Activated CD4-positive, alpha-beta T cell treated with anti-CD3 and anti-CD28 coated beads, Interleukin-2, Interleukin-4, amounts not matched to agents 100 ng/mL and 50 ng/mL, durations not matched to agents 16 hours and 8 hours (primary cell): ENCODE measurements around the gene LMBR1.
"Not testable (repeated sequence)": the region's sequence is repeated elsewhere in the genome, so short reads cannot be mapped to it uniquely, and the experiment has no call there.

ENCODE experiments used
- DNase-seq: peaks from one replicate; pipeline ENCODE4 v3.0.0-alpha.2; 2020; ENCODE audit warnings: low spot score

The LMBR1 gene

DNA sequence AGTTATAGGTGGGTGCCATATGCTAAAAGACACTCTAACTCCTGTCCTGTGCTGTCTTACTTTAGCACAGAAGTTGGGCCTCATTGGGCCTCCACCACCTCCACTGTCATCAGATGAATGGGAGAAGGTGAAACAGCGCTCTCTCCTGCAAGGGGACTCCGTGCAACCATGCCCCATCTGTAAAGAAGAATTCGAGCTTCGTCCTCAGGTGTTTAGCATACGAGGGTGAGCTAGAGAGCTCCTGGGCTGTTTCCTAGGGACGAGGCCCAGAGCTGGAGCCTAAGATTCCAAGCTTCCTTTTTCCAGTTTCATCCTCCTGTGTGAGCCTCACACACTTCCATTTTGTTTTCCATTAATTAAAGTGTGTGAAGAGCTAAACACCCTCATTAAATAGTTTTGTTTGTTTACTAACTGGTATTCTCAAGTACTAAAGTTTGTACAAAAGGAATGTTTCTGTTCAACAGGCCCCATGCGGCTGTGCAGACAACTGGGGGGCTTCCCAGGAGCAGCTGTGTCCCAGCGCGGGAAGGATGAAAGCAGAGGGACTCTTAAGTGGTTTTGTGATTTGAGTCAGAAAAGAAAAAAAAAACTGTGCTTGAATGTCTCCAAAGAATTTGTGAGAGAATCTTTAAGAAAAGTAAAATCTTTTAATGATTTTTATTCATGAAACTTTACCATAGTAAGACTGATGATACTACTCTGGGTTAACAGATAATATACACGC lies 238.3 kb downstream of the LMBR1 start:
- DNase-seq: no peak

DNA sequence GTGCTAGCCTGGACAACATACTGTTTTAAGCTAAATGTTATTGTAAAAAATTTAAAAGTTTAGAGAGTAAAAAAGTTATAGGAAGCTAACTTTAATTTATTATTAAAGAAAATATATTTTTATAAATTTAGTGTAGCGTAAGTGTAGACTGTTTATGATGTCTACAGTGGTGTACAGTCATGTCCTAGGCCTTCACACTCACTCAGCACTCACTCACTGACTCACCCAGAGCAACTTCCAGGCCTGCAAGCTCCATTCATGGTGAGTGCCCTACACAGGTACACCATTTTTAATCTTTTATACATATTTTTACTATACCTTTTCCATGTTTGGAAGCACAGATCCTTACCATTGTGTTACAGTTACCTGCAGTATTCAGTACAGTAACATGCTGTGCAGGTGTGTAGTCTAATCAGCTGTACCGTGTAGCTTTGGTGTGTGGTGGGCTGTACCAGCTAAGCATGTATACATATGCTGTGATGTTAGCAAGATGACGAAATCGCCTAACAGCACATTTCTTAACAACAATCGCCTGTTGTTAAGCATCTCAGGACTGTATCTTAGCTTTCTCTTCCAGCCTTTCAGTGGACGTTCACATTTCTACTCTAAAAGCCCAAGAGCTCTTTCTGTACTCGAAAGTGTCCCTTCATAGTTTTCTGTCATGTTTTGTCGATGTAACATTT lies 240.0 kb downstream of the LMBR1 start:
- DNase-seq: no peak

DNA sequence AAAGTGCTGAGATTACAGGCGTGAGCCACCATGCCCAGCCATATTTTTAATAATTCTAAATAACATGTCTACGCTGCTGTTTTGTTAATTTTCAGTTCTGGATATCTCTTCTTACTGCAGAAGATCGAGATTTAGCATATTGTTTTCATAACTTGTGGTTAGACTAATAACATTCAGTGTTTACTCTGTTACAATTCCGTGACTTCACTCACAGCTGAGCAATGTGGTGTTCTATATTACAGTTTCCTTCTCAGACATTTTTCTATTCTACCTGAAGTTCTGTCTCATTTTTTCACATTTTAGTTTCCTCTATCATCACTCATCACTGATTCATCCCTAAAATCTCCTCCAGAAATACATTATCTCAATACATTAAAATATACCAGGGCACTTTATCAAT lies 241.5 kb downstream of the LMBR1 start:
- DNase-seq: no peak

DNA sequence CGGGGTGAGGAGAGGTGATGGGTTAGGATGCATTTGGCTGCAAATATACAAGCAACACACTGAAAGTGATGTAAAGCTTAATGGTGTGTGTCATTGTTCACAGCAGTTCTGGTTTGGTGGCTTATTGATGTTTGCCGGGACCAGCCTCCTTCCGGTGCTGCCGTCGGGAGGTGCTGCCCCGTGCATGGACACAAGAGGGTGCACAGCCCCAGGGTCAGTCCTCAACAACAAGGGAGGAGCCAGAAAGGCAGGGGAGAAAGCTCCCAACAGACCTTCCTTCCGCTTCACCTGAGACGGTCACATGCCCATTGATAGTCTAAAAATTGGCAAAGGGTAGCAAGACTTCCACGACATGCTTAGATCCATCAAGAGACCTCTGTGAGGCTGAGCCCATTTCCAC lies 242.9 kb downstream of the LMBR1 start:
- peak; percentile 19 for DNase-seq

DNA sequence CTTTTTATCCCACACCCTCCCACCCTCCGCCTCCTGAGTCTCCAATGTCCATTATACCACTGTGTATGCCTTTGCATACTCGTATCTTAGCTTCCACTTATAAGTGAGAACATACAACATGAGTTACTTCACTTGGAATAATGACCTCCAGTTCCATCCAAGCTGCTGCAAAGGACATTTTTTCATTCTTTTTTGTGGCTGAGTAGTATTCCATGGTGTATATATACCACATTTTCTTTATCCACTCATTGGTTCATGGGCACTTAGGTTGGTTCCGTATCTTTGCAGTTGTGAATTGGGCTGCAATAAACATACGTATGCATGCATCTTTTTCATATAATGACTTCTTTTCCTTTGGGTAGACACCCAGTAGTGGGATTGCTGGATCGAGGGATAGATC lies 245.7 kb downstream of the LMBR1 start:
- DNase-seq: not testable (repeated sequence)

DNA sequence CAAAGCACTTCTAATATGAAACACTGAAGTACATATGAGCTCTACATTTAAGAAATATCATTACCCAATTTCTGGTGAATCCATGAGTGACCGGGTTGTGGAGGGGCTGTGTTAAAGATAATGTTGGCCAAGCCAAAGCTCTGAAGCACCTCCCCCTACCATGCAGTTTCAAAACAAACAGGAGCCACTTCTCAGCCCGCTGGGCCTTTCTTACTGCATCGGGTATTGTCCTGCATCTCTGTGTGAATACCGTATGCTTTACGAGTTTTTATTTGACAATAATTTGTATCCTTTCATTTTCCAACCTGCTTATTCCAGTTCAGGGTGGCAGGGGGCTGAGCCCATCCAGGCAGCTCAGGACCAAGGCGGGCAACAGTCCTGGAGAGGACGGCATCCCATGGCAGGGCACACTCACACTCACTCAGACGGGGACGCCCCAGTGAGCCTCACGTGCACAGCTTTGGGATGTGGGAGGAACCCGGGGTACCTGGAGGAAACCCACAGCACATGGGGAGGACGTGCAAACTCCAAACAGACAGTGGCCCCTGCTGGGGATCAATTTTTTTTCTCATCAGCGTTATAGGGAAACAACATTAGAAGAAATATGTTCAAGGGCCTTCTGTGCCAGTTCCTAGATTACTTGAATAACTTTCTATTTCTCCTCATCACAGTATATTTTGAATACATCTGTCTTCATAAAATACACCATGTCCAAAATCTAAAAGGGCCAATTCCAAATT lies 250.5 kb downstream of the LMBR1 start:
- DNase-seq: no peak

DNA sequence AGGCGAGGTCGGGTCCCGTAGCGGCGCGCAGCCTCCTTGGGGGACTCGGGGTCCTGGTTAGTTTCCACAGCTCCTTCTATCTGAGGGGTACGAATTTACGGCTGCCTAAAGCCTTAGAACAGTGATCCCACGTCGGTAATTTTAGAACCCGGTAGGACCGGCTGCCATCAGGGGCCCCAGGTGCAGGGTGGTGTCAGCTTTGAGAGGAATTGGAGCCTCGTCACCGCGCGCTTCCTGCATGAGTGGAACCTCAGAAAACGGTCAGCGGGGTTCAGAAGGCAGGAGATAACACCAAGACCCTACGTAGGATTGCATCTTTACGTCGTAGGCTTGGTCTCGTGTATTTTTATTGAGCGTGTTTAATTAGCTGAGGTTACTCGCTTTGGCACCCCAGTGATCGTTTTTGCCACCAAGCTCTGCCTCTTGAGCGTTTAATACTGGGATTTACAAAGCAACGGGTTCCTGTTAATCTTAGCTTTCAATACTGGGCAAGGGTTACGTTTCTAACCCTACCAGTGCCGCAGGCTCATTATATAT lies 252.0 kb downstream of the LMBR1 start:
- peak; percentile 61 for DNase-seq

DNA sequence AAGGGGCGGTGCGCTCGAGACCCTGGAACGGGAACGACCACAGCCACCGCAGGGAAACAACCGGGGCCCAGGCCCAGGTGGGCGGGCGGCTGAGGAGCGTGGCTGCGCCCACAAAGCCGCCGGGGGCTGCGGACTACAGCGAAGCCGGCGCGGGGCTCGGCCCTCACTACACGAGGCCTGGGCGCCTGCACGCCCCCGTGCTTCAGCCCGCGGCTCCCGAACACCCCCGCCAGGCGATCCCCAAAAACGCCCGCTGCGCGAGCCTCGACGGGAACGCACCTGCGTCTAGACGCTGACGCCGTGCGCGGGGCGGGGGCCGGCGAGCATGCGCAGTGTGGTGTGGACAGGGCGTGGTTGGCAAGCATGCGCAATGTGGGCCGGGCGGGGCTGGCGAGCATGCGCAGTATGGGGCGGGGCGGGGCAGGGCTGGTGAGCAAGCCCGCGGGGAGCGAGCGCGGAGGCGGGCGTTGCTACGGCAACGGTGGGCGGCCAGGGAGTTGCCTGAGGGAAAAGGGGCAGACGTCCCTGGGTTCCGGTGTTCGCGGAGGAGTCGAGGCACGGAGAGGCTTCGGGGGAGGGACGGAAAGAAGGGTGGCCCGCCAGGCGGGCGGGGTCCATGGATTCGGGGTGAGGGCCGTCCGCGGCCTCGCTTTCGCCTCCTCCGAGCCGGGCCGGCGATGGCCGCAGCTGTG lies 252.6 kb downstream of the LMBR1 start, which contains the start of gene RNF32:
Gene RNF32 (plus strand): TSS at position 518 of the 692 bp plus-strand sequence. CDS start 3,104 bp downstream, outside the sequence.
- DNase-seq: peak; percentile 99

DNA sequence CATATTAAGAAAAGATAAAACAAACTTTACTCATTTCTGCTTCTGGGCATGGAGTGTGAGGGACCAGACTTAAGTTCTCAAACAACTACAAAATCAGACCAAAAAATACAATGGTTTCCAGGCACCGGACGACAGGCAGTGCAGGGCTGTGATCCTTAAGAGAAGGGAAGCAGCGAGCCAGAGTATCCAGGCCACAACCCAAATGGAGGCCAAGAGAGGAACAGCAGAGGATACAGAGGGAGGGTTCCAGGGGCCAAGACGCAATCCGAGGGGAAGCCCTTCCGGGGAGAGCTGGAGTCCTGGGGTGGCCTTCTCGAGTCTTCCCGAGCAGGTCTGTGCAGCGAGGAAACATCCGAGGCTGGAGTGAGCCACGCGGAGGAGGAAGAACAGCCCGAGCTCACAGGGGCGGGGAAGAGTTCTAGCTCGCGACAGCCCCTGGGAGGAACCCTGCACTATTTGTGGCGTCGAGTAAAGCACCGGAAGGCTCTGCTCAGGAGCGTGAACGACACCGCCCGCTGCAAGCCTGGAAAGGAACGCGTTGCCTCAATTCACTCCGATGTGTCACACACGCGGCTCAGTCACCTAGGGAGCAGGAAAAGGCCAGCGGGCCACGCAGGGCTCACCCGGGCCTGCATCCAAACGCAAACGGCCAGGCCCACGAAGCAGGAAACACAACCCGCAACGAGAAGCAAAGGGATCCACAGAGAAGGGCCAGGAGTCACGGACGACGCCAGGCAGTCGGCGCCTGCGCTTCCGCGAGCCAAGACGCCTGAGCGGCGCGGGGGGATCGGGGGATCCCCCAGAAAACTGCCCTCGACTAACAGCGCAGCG lies 253.3 kb downstream of the LMBR1 start:
- DNase-seq: no peak

DNA sequence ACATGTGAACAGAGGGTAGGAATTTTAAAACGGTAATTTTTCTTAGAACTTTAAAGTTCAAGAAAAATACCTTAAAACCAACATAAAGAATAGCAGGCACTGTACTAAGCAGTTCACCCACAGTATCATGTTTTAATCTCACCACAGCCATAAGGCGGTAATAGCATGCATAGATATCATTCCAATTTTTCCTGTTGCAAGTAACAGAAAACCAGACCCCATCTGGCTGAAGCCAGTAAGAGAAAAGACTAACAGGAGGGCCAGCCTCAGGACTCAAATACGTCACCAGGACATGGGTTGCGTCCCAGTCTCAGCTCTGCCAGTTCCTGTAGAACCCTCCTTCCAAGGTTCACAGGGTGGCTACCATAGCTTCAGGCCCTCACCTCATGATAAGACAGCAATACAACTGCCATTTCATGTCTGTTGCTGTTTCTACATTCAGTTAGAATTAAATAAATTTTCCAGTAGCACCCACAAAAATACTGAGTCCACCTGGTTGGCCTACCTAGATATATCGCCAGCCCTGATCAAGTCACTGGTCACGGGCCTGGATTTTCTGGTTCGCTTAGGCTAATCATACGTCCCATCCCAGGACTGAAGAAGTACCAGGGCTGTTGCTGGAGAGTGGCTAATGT lies 254.4 kb downstream of the LMBR1 start:
- DNase-seq: no peak

DNA sequence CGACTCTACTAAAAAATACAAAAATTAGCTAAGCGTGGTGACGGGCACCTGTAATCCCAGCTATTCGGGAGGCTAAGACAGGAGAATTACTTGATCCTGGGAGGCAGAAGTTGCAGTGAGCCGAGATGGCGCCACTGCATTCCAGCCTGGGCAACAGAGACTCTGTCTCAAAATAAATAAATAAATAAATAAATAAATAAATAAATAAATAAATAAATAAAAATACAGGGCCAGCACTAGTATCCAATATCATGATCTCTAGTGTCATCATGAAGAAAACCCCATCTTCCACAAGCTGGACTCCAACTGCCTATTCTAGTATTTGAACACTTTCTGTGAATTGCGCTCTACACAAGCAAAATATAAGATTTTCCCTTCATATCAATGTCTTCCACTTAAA lies 255.9 kb downstream of the LMBR1 start:
- DNase-seq: not testable (repeated sequence)

DNA sequence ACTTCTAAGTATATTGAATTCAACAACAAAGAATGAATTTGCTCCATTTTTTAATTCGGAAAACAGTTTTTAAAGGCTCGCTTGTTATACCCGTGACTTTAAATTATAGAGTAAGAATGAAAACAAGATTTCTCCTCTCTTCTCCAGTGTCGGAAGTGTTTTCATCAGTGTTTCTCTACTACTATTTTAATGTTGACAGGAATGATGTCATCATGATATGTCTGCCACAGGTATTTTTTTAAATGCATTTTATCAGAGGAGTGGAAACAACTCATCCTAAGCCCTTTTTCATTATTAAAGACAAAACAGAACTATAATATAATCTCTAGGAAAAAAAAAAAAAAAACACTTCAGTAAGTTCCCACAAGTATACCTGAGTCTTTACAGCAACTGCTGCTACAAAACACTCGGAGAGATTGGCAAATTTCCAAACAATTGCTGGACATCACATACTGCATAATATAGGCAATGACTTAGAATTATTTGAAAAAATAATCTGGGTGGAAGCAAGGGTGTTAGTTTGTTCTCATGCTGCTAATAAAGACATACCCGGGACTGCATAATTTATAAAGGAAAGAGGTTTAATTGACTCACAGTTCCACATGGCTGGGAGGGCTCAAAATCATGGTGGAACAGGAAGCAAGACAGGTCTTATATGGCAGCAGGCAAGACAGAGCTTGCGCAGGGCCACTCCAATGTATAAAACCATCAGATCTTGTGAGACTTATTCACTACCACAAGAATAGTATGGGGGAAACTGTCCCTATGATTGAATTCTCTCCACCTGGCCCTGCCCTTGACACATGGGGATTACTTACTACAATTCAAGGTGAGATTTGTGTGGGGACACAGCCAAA lies 257.2 kb downstream of the LMBR1 start:
- DNase-seq: no peak

DNA sequence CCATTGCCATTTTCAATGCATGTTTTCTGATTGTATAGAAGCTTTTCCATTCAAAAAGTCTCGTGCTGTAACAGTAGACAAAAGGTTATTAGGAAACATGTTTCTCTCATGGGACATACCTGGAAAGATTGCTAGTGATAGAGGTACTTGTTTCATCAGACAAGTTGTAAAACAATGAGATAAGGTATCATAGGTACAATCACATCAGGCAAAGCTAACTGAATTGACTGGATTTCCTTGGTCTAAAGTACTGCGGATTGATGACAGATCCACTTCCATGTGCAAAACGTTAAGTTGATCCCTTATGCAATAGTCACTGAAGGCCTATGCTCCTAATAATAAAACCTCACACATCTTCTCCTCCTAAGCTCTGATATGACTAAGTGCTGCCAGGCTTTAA lies 258.9 kb downstream of the LMBR1 start:
- DNase-seq: no peak

DNA sequence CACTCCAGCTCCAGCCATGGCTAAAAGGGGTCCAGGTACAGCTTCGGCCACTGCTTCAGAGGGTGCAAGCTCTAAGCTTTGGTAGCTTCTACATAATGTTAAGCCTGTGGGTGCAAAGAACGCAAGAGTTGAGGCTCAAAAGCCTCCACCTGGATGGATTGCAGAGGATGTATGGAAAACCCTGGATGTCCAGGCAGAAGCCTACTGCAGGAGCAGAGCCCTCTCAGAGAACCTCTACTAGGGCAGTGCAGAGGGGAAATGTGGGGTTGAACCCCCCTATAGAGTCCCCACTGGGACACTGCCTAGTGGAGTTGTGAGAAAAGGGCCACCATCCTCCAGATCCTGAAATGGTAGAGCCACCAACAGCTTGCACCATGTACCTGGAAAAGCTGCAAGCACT lies 263.1 kb downstream of the LMBR1 start:
- DNase-seq: no peak

DNA sequence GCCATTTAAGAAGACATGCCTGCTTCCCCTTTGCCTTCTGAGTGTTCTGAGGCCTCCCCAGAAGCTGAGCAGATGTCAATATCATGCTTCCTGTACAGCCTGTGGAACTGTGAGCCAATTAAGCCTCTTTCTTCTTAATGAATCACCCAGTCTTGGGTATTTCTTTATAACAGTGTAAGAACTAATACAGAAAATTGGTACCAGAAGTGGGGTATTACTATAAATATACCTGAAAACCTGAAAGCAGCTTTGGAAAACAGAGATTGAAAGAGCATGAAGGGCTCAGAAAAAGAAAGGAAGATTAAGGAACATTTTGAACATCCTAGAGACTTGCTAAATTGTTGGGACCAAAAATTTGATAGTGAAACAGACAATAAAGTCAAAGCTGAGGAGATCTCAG lies 264.4 kb downstream of the LMBR1 start:
- no peak for DNase-seq
